T47D (cell line): ENCODE results near the gene MLX.

Experiments used
- DNase-seq, 2 experiments: peaks; one replicate each; pipeline versions ENCODE4 v3.0.0 to v3.0.0-alpha.2; 2011 to 2012; ENCODE audit warnings: low read depth in 1 of 2, low spot score in 1 of 2
- JUND ChIP-seq: IDR thresholded peaks from 2 replicates; pipeline ENCODE4 v1.6.1; 2012; ENCODE audit warnings: low read depth
- in situ Hi-C: cut with HindIII; loops from 2 replicates; pipeline ENCODE4 v1.10.0; 2016; ENCODE audit warnings: low sequenced_read_pairs, low pct_unique_long_range_greater_than_20kb

The MLX gene

DNA sequence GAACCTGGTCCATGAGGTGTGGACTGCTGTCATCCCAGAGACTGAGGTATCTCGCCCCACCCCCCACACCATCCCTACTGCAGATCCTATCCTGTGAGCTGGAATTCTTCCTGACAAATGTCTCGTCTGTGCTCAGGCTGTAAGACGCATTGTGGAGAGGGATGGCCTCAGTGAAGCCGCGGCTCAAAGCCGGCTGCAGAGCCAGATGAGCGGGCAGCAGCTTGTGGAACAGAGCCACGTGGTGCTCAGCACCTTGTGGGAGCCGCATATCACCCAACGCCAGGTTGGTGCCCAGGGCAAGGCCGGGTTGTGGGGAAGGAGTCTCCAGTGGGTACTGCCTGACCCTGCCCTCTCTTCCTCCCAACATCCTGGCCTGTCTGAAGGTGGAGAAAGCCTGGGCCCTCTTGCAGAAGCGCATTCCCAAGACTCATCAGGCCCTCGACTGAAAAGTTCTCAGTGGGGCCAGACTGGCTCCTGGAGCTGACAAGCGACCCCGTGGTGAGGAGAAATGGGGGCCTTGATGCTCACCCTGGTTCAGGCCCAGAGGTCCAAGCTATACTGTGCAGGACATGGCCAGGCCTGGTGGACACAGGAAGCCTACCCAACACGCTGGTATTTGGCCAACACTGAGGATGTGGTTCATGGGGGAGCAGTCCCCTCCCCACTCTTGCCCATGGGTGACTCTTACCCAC lies 1.2 kb upstream of the MLX start:
- no peak for TF ChIP-seq JUND
- in situ Hi-C loops: no loop called here
- no peak for DNase-seq

DNA sequence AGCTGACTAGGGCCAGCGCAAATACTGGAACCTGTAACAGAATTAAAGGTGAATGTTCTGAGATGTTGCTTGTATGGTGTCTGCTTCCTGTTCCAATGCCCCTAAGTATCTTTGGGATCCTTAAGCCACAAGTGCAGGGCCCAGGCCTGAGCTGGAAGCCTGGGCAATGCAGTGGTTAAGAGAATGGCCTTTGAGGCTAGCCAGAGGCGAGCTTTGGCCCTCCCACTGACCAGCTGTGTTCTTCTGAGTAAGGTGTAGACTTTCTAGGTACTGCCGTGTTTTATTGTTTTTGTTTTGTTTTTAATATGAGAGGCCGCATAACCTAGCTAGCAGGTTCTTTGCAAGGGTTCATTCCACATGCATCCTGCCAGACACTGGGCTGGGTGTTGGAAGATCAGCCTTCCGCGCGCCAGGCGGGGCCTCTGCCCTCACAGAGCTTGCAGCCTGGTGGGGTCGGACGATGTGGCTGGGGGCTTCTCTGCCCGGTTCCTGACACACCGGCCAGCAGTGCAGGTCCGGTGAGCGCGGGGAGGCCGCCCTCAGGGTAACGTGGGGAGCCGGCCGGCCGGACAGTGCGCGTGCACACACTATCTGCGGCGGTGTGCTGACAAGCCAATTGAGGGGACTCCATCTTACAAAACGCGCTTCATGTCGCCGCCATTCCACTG lies 551 bp upstream of the MLX start:
- no peak for DNase-seq
- in situ Hi-C loops: no loop called here
- TF ChIP-seq JUND: no peak

DNA sequence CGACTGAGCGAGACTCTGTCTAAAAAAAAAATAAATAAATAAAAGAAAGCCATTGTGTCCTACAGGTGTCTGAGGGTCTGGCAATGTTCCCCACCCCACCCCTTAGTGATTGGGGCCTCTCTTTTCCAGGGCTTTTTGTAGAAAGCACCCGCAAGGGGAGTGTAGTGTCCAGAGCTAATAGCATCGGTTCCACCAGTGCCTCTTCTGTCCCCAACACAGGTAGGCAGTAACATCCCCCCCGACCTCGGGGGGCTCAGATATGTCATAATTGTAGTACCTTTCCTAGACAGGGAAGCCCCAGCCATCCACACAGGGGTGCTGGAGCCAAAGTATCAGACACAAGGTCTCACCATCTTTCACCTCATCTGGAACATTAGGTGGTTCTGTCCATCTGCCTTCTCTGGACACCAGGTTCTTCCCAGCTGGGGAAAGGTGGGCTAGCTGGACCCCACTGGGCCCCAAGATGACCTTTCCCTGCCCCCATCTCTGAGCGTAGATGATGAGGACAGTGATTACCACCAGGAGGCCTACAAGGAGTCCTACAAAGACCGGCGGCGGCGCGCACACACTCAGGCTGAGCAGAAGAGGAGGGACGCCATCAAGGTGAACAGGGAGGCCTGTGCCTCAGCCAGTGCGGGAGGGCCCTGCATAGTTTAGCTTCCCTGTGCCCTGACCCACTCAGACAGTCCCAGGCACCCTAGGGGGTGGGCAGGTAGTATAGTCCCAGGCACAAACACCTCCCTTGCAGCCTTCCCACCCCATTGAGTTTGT lies 1.6 kb downstream of the MLX start:
- TF ChIP-seq JUND: no peak
- DNase-seq: no peak
- in situ Hi-C loops: no loop called here

DNA sequence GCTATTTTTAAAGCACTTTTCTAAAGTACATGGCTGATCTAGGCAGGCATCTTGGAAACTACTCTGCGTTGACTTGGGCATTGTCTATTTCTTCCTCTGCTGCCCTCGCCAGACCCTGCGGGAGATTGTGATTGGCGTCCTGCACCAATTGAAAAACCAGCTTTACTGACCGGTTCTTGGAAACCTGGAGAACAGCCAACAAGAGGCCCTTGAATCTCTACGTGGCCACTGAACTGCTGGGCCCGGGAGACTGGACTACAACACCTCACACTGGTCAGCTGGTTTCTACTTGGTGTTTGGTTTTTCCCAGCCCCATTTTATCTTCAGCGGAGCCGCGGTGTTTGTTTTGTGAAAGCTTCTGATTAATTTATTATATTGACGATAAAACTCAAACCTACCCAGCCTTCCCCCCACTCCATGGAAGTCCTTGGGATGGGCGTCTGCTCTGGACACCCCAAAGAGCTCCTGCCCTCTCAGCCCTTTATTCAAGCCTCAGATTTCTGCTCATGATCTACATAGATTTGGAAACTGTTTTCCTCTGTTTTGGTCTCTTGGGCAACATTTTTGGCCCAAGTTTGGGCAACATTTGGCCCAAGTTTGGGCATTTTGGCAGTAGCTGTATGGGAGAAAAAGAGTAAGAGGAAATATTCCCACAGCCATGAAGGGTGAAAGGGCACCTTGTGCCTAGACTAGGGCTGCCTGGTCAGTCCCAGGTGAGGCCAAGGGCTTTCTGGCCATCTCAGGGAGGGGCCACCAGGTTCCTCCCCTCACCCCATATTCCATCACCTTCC lies 4.7 kb downstream of the MLX start:
- no peak for TF ChIP-seq JUND
- in situ Hi-C loops: no loop called here
- DNase-seq: peak in 1 of 2 experiments; percentile 78

DNA sequence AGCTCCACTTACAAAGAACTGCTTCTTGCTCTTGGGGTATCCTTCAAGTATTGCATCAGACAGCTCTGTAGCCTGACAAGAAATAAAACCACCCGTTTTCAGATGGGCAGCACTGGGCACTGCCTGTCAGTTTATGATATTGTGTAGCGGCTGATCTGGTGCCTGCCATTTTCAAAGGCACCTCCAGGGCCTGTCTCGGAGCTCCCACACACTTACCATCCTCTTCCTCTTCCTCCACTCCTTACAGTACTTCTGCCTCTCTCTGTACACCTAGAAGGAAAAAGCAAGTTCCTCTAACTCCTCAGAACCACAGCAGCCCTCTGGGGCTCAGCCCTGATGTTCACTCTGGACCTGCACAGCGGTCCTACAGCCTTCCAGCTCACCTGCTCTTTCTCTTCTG lies 6.2 kb downstream of the MLX start:
- in situ Hi-C loops: no loop called here
- no peak for DNase-seq
- TF ChIP-seq JUND: no peak

DNA sequence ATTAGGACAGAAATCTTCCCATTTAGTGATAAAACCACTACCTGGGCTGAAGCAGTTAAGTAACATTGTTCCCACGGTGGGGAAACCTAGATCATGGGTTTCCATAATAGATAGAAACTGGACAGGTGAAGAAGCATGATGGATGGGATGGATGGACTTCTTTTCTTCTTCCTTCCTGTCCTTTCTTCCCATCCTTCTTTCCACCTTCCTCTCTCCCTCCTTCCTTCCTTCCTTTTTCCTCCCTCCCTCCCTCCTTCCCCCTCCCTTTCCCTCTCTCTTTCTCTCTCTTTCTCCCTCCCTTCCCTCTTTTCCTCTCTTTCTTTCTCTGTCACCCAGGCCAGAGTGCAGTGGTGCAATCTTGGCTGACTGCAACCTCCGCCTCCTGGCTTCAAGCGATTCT lies 7.6 kb downstream of the MLX start:
- in situ Hi-C loops: no loop called here
- DNase-seq: no peak
- no peak for TF ChIP-seq JUND

DNA sequence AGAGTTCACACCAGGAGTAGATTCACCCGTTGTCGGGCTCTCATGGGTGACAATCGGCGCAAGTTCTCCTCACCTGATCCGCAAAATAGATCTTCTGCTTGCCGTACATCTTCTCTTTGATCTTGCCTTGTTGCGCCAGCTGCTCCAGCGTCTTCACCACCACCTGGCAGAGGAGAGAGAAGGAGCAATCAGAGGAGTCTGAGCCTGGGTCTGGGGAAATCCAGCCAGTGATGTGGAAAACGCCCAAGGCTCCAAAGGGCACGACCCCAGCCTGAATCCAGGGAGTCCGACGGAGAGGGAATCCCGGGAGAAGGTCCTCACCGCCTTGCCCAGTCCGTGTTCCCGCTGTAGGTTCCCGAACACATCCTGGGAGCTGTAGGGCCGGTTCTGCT lies 10.2 kb downstream of the MLX start:
- in situ Hi-C loops: no loop called here
- no peak for DNase-seq
- no peak for TF ChIP-seq JUND

DNA sequence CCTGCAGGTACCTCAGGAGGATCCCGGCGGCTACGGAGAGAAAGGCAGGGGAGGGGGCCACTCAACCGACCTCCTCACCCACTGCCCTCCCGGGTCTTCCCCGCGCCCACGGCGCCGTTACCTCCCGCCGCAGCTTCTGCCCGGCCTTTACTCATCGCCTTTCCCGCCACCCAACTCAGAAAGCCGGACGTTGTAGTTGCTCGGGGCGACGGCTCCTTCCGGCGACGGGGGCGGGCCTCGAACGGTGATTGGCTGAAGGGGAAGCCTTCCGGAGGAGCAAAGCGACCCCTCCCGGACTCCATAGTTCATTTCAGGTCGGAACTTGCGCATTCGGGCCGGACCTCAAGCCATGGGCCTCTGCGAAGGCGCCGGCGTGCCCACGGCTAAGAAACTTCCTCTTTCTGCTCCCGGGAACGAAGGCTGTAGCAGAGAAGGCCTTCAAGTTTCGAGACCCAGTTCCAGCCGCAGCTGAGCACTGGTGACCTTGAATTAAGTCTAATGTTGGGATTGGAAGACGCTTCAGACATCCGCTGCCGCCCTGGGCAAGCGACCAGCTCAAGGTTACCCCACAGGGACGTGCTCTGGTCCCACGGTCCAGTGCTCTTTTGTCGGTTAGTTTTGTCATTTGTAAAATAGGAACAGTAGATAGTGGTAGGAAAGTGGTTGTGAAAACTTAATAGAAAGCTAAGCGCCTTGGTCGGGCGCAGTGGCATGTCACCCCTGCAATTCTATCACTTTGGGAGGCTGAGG lies 10.8 kb downstream of the MLX start, which contains the start of gene PSMC3IP:
Gene PSMC3IP (minus strand): TSS at position 198 of the 750 bp plus-strand sequence. CDS start 43 bp downstream, at position 155.
- TF ChIP-seq JUND: no peak
- in situ Hi-C loops: no loop called here
- DNase-seq: peak; percentile 96 to 97

DNA sequence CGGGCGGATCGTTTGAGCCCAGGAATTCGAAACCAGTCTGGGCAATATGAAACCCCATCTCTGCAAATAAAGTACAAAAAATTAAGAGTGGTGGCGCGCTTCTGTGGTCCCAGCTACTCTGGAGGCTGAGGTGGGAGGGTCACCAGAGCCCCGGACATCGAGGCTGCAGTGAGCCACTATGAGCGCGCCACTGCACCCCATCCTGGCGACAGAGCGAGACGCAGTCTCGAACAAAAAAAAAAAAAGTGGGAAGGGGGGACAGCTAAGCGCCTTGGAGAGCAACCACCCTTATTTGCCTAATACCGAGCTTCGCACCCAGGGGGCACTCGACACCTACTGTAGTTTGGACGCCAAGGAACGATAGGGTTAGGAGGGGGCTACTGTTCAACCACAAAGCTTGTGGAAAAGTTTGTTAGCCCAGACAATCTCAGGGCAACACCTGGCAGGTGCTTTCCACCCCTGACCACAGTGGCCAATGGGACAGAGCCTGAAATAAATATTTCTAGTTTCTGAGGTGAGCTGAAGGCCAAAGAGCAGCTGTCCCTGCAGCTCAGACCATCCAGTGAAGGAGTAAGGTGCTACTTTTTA lies 11.5 kb downstream of the MLX start:
- DNase-seq: peak; percentile 77 to 87
- no peak for TF ChIP-seq JUND
- in situ Hi-C loops: no loop called here

DNA sequence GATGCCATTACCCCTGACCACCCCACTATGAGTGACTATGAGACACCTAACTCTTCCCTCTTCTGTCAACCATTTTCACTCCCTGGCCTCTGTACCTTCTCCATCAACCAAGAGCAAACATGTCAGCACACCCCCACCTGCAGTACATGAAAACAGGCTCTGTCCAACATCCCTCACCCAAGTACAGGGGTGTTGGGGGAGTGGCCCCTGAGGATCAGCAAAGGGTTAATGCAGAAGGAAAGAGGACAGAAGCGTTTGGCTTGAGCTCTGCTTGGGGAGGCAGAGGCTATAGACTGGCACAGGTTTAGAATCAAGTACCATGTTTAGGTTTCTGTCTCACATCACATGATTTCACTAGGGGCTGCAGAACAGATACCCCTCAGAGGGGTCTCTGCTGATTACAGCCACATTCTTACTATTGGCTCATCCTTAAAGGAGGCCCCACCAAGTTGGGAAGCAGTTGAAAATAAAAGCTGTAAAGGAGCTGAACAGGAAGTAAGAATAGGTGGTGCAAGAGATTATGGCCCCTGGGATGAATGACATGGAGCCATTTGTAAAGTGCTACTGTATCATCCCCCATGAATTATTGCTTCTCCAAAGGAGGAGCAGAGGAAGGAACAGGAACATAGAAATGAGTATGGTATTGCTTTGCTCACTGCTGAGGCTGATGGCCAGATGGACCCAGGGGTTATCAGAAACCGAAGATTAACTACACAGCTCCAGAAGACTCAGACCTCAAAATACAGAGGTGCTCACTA lies 13.1 kb downstream of the MLX start:
- no peak for TF ChIP-seq JUND
- in situ Hi-C loops: no loop called here
- DNase-seq: no peak

DNA sequence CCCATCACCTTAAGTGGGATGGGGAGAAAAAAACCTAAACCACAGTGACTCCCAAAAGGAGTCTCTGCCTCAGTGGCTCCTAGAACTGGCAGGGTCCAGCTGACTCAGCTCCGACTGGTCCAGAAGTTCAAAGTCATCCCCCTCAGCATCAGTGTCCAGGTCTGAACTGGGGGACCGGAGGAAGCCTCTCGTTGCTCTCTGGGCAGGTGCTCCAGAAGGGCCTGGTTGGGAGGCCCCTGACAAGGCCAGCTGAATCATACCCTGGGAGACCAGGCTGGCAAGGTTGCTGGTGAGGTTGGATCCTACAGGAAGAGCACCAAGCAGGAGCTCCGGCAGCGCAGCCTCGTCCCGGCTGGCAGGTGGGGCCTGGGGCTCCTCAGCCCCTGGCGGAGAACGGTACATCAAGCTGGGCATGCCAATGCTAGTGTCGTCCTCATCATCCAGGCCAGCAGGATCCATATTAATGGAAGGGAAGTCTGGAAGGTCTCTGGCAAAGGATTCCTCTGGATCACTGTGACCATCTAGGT lies 14.9 kb downstream of the MLX start:
- no peak for TF ChIP-seq JUND
- no peak for DNase-seq
- in situ Hi-C loops: no loop called here
